ENCODE results near the gene AOPEP.

GRCh38 chr9:94950579-94951323 lies 224.3 kb downstream of the AOPEP start:
- no peak for TF ChIP-seq POLR2A (IDR thresholded peaks at IDR 0.05)
- no peak for TF ChIP-seq CTCF (IDR thresholded peaks at IDR 0.05)

Data from suprapubic skin (tissue), 3 donors.